Chondrocyte (in vitro differentiated cells): ENCODE data around the gene VBP1. TPM values are rescaled to one million over a fixed set of nuclear protein-coding genes. Genes with fewer than 3 reads are reported as not detected.

Source experiments
- DNase-seq: peaks from one replicate; pipeline ENCODE4 v3.0.0; 2021; ENCODE audit warnings: mixed read lengths, low spot score
- H3K27ac Mint-ChIP-seq: one replicate; pipeline ENCODE4 v1.8.0; 2021; ENCODE audit warnings: mild to moderate bottlenecking, moderate library complexity, mixed read lengths; ENCODE audit not compliant: unreplicated experiment
- H3K27me3 Mint-ChIP-seq: 2 replicates; pipeline ENCODE4 v1.8.0; 2021; ENCODE audit warnings: low read depth, mixed read lengths
- H3K36me3 Mint-ChIP-seq: 2 replicates; pipeline ENCODE4 v1.8.0; 2021; ENCODE audit warnings: low read depth, mixed read lengths
- H3K4me1 Mint-ChIP-seq: 2 replicates; pipeline ENCODE4 v1.8.0; 2021; ENCODE audit warnings: low read depth, mild to moderate bottlenecking, mixed read lengths
- H3K4me3 Mint-ChIP-seq: one replicate; pipeline ENCODE4 v1.8.0; 2021; ENCODE audit warnings: mild to moderate bottlenecking, moderate library complexity, mixed read lengths; ENCODE audit not compliant: unreplicated experiment
- H3K9me3 Mint-ChIP-seq: 2 replicates; pipeline ENCODE4 v1.8.0; 2021; ENCODE audit warnings: low read depth, mixed read lengths
- CTCF ChIP-seq: fragments of 200-600 bp; sonication (generic); IDR thresholded peaks from 2 replicates; pipeline ENCODE4 v1.5.0; 2021; ENCODE audit warnings: antibody characterized with exemption, mild to moderate bottlenecking, moderate library complexity
- long read RNA-seq: library from polyadenylated mRNA; stranded (forward); transcript quantifications from one replicate; pipeline ENCODE4 v2.0.0, GENCODE V29; 2021
- total RNA-seq: library from RNA; stranded (reverse); gene quantifications from 3 replicates; pipeline ENCODE4 v1.2.1, GENCODE V29; 2021

VBP1 gene
- 35.5 to 42.9 TPM (median 38.5 TPM) in 3 replicates for total RNA-seq
- long read RNA-seq, transcript VBP1-201 (6 exons, 1,686 nt): major isoform, 44 of 48 reads
- long read RNA-seq, partial matches to known transcripts: 0 of 48 reads
- long read RNA-seq, other reads (novel, unspliced or antisense): 4 of 48 reads

- peak; percentile 96 for DNase-seq
- peak within 1 kb of the TSS; percentile 78 for H3K4me3 Mint-ChIP-seq
- peak within 1 kb of the TSS; percentile 95 for H3K27ac Mint-ChIP-seq
- H3K4me1 Mint-ChIP-seq: peaks cover 23% of the 10 kb centered on the region
- no peaks in the 10 kb centered on the region for H3K36me3 Mint-ChIP-seq
- H3K9me3 Mint-ChIP-seq: peaks cover 7% of the 10 kb centered on the region
- H3K27me3 Mint-ChIP-seq: no peaks in the 10 kb centered on the region
- TF ChIP-seq CTCF: peak; percentile 80
Measured at GRCh38 chrX:155216179-155216939, at the start of gene VBP1. Gene VBP1 (plus strand): TSS chrX:155216460. CDS start chrX:155216483, 23 bp downstream.

GRCh38 chrX:155169881-155170280 lies 46.4 kb upstream of the VBP1 start:
- no peak for TF ChIP-seq CTCF
- no peak for DNase-seq
- Mint-ChIP-seq H3K9me3 (peaks cover 14% of the 10 kb centered on the region), H3K27me3 (no peaks in the 10 kb centered on the region), H3K4me1 (no peaks in the 10 kb centered on the region), H3K36me3 (no peaks in the 10 kb centered on the region), H3K27ac (no peak overlapping the region), H3K4me3 (no peak overlapping the region)

GRCh38 chrX:155179346-155179997 lies 36.8 kb upstream of the VBP1 start:
- peak; percentile 14 for TF ChIP-seq CTCF
- Mint-ChIP-seq H3K27ac (no peak overlapping the region), H3K9me3 (peaks cover 28% of the 10 kb centered on the region), H3K36me3 (no peaks in the 10 kb centered on the region), H3K4me3 (no peak overlapping the region), H3K4me1 (no peaks in the 10 kb centered on the region), H3K27me3 (no peaks in the 10 kb centered on the region)
- DNase-seq: no peak

GRCh38 chrX:155188786-155189185 lies 27.5 kb upstream of the VBP1 start:
- H3K27me3 Mint-ChIP-seq: no peaks in the 10 kb centered on the region
- no peaks in the 10 kb centered on the region for H3K4me1 Mint-ChIP-seq
- peaks cover 50% of the 10 kb centered on the region for H3K9me3 Mint-ChIP-seq
- no peak overlapping the region for H3K27ac Mint-ChIP-seq
- no peaks in the 10 kb centered on the region for H3K36me3 Mint-ChIP-seq
- no peak for TF ChIP-seq CTCF
- no peak for DNase-seq
- H3K4me3 Mint-ChIP-seq: no peak overlapping the region

- Mint-ChIP-seq H3K4me1 (peaks cover 3% of the 10 kb centered on the region), H3K36me3 (no peaks in the 10 kb centered on the region), H3K4me3 (no peak overlapping the region), H3K27me3 (no peaks in the 10 kb centered on the region), H3K9me3 (peaks cover 9% of the 10 kb centered on the region), H3K27ac (no peak overlapping the region)
- DNase-seq: no peak
- no peak for TF ChIP-seq CTCF
Measured at GRCh38 chrX:155211208-155211607, 5.1 kb upstream of the VBP1 start.
